K562 (cell line): Measurements from ENCODE around the gene SLC22A23. TPM values are rescaled to one million over a fixed set of nuclear protein-coding genes. Genes with fewer than 3 reads are reported as not detected.

Source experiments
- CC2D1A ChIP-seq: fragments of 450-650 bp; IDR thresholded peaks from 2 replicates; pipeline ENCODE4 v1.6.1; 2017; ENCODE audit warnings: mild to moderate bottlenecking
- CEBPB ChIP-seq: fragments of 450-650 bp; IDR thresholded peaks from 2 replicates; pipeline ENCODE4 v1.6.1; 2016; ENCODE audit warnings: missing genetic modification characterization, missing compliant biosample characterization
- FOXP1 ChIP-seq: sonication (generic); formaldehyde crosslinking; IDR thresholded peaks from 2 replicates; pipeline ENCODE4 v1.8.0; 2022; ENCODE audit warnings: mild to moderate bottlenecking, missing genetic modification reagents
- MED1 ChIP-seq: sonication (generic); formaldehyde crosslinking; IDR thresholded peaks from 2 replicates; pipeline ENCODE4 v1.8.1; 2023; ENCODE audit warnings: missing genetic modification reagents, borderline replicate concordance
- NRF1 ChIP-seq, 2 experiments: fragments of 450-650 bp; IDR thresholded peaks in 1 of 2; conservative IDR thresholded peaks in 1 of 2; 2 replicates each; pipeline ENCODE4 v1.6.1; 2014; ENCODE audit warnings: mild to moderate bottlenecking in 2 of 2
- PCBP1 ChIP-seq: fragments of 200-400 bp; formaldehyde crosslinking; IDR thresholded peaks from 2 replicates; pipeline ENCODE4 v1.6.1; 2018; ENCODE audit warnings: mild to moderate bottlenecking, low read depth, low read length; ENCODE audit not compliant: poor library complexity, severe bottlenecking
- PTBP1 ChIP-seq: fragments of 200-400 bp; formaldehyde crosslinking; IDR thresholded peaks from 2 replicates; pipeline ENCODE4 v1.6.1; 2017; ENCODE audit warnings: low read depth, low read length
- RHOXF2B ChIP-seq: fragments of 250-450 bp; sonication (Bioruptor Pico); conservative IDR thresholded peaks from 2 replicates; pipeline ENCODE4 v1.5.1; 2021
- STAG1 ChIP-seq: sonication (generic); formaldehyde crosslinking; IDR thresholded peaks from 2 replicates; pipeline ENCODE4 v1.5.0; 2020; ENCODE audit warnings: missing genetic modification reagents, borderline replicate concordance
- ZBTB7A ChIP-seq: IDR thresholded peaks from 2 replicates; pipeline ENCODE4 v1.6.1; 2011; ENCODE audit warnings: low read depth, mild to moderate bottlenecking, low read length, moderate library complexity, borderline replicate concordance; ENCODE audit not compliant: control insufficient read depth
- ZNF121 ChIP-seq: sonication (generic); formaldehyde crosslinking; conservative IDR thresholded peaks from 2 replicates; pipeline ENCODE4 v1.8.0; 2022; ENCODE audit warnings: missing genetic modification reagents
- ZNF165 ChIP-seq: fragments of 250-450 bp; sonication (Bioruptor Pico); IDR thresholded peaks from 2 replicates; pipeline ENCODE4 v1.4.0; 2020; ENCODE audit warnings: borderline replicate concordance
- ZNF253 ChIP-seq: fragments of 250-450 bp; sonication (Bioruptor Pico); conservative IDR thresholded peaks from 2 replicates; pipeline ENCODE4 v1.6.1; 2021; ENCODE audit warnings: mild to moderate bottlenecking
- ZNF3 ChIP-seq: fragments of 250-450 bp; sonication (Bioruptor Pico); IDR thresholded peaks from 2 replicates; pipeline ENCODE4 v1.5.0; 2021; ENCODE audit warnings: mild to moderate bottlenecking, moderate library complexity
- ZNF316 ChIP-seq: fragments of 450-650 bp; IDR thresholded peaks from 2 replicates; pipeline ENCODE4 v1.6.1; 2016
- polyA plus RNA-seq, 8 experiments: library from polyadenylated mRNA; depleted of rRNA in 4 of 8; stranded (reverse) in 5 of 8; unstranded in 3 of 8; fragments of >200 nt; fragmentation: Nextera tagmentation in 2 of 8; fragmentation: Illumina TruSeq in 1 of 8; extraction: Ambion mirVana in 2 of 8; extraction: Trizol in 1 of 8; gene quantifications; 2 replicates each; pipeline versions ENCODE4 v1.2.1 to v1.2.3, GENCODE V29; 2011 to 2014; ENCODE audit warnings: inconsistent platforms in 1 of 8, missing spikeins in 1 of 8
- total RNA-seq, 7 experiments: library from RNA; depleted of rRNA in 6 of 7; stranded (reverse); fragments of >200 nt in 6 of 7; fragmentation: Illumina TruSeq in 2 of 7; extraction: Trizol in 2 of 7; gene quantifications; 2 replicates each; pipeline versions ENCODE4 v1.2.1 to v1.2.3, GENCODE V29; 2011 to 2021; ENCODE audit warnings: low replicate concordance in 1 of 7
- TF ChIP-seq, protein P1 (sequence below): fragments of 450-650 bp; formaldehyde crosslinking; IDR thresholded peaks from 2 replicates; pipeline ENCODE4 v1.4.0; 2022; ENCODE audit warnings: missing genetic modification characterization
- TF ChIP-seq, protein P2 (sequence below): sonication (generic); formaldehyde crosslinking; IDR thresholded peaks from 2 replicates; pipeline ENCODE4 v1.8.0; 2023; ENCODE audit warnings: missing genetic modification reagents, mild to moderate bottlenecking, borderline replicate concordance
- TF ChIP-seq, protein P3 (sequence below): sonication (generic); formaldehyde crosslinking; IDR thresholded peaks from 2 replicates; pipeline ENCODE4 v1.8.0; 2022; ENCODE audit warnings: missing genetic modification reagents, mild to moderate bottlenecking, borderline replicate concordance

SLC22A23 gene
- total and polyA plus RNA-seq, 9 of the 15 experiments (the other 6 are each of a cell fraction or from before 2014, with no cell fraction given) = 0.30 to 8.7 (median 2.5) TPM

DNA sequence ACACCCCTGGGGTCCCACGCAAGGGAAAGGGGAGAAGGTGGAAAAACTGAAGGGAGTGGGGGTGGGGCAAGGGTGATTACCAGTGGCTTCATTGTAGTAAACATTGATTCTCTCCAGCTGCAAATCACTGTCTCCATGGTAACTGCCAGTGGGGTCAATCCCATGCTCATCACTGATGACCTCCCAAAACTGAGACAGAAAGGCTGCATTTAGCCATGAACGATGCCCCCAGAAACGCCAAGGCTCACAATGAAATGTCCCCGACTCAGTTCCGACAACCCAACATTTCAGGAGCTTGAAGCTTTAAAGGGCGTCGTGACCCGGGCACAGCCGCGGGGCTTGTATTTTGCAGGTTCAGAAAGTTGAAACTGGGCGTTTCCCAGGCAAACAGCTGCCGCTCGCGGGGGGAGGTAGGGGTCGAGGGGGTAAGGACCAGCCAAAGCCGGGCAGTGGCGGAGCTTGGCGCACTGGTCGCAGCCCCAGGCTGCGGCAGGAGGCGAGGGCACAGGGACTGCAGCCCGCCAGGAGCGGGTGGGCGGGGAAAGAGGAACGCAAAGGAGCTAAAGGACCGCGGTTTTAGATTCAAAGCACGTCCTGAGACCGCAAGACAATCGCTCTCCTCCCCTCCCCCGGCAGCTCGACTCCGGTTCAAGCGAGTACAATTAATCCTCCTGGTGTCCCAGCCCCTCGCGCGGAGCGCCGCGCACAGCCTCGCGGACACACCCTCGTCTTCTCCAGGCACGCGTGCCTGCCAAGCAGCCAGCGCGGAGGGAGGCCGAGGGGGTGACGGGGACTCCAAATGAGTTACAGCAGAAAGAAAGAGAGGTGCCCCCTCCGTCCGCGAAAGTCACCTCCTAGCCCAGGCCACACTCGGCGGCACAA, 230.1 kb downstream of the SLC22A23 start (continued):
- TF ChIP-seq ZNF121 (no peak), RHOXF2B (no peak), ZNF165 (CRISPR knock-in tag) (no peak), NRF1 (conservative IDR thresholded peaks at IDR 0.05 in 1 of 2, IDR thresholded peaks at IDR 0.05 in 1 of 2) (peak in 1 of 2 experiments; percentile 56; a peak in 3 of 4 replicates), CC2D1A (no peak), ZNF3 (CRISPR knock-in tag) (no peak), ZNF253 (CRISPR knock-in tag) (no peak), ZNF316 (no peak), PCBP1 (peak; percentile 60), FOXP1 (CRISPR knock-in tag) (peak; percentile 64; the same call in 1 of the 2 replicates), STAG1 (CRISPR knock-in tag) (no peak), ZBTB7A (peak; percentile 71; the same call in 1 of the 2 replicates), CEBPB (no peak), MED1 (CRISPR knock-in tag) (no peak), PTBP1 (no peak)
- TF ChIP-seq, protein P1, sequence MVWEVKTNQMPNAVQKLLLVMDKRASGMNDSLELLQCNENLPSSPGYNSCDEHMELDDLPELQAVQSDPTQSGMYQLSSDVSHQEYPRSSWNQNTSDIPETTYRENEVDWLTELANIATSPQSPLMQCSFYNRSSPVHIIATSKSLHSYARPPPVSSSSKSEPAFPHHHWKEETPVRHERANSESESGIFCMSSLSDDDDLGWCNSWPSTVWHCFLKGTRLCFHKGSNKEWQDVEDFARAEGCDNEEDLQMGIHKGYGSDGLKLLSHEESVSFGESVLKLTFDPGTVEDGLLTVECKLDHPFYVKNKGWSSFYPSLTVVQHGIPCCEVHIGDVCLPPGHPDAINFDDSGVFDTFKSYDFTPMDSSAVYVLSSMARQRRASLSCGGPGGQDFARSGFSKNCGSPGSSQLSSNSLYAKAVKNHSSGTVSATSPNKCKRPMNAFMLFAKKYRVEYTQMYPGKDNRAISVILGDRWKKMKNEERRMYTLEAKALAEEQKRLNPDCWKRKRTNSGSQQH (CRISPR knock-in tag) = no peak
- TF ChIP-seq, protein P2, sequence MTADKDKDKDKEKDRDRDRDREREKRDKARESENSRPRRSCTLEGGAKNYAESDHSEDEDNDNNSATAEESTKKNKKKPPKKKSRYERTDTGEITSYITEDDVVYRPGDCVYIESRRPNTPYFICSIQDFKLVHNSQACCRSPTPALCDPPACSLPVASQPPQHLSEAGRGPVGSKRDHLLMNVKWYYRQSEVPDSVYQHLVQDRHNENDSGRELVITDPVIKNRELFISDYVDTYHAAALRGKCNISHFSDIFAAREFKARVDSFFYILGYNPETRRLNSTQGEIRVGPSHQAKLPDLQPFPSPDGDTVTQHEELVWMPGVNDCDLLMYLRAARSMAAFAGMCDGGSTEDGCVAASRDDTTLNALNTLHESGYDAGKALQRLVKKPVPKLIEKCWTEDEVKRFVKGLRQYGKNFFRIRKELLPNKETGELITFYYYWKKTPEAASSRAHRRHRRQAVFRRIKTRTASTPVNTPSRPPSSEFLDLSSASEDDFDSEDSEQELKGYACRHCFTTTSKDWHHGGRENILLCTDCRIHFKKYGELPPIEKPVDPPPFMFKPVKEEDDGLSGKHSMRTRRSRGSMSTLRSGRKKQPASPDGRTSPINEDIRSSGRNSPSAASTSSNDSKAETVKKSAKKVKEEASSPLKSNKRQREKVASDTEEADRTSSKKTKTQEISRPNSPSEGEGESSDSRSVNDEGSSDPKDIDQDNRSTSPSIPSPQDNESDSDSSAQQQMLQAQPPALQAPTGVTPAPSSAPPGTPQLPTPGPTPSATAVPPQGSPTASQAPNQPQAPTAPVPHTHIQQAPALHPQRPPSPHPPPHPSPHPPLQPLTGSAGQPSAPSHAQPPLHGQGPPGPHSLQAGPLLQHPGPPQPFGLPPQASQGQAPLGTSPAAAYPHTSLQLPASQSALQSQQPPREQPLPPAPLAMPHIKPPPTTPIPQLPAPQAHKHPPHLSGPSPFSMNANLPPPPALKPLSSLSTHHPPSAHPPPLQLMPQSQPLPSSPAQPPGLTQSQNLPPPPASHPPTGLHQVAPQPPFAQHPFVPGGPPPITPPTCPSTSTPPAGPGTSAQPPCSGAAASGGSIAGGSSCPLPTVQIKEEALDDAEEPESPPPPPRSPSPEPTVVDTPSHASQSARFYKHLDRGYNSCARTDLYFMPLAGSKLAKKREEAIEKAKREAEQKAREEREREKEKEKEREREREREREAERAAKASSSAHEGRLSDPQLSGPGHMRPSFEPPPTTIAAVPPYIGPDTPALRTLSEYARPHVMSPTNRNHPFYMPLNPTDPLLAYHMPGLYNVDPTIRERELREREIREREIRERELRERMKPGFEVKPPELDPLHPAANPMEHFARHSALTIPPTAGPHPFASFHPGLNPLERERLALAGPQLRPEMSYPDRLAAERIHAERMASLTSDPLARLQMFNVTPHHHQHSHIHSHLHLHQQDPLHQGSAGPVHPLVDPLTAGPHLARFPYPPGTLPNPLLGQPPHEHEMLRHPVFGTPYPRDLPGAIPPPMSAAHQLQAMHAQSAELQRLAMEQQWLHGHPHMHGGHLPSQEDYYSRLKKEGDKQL = no peak
- TF ChIP-seq, protein P3, sequence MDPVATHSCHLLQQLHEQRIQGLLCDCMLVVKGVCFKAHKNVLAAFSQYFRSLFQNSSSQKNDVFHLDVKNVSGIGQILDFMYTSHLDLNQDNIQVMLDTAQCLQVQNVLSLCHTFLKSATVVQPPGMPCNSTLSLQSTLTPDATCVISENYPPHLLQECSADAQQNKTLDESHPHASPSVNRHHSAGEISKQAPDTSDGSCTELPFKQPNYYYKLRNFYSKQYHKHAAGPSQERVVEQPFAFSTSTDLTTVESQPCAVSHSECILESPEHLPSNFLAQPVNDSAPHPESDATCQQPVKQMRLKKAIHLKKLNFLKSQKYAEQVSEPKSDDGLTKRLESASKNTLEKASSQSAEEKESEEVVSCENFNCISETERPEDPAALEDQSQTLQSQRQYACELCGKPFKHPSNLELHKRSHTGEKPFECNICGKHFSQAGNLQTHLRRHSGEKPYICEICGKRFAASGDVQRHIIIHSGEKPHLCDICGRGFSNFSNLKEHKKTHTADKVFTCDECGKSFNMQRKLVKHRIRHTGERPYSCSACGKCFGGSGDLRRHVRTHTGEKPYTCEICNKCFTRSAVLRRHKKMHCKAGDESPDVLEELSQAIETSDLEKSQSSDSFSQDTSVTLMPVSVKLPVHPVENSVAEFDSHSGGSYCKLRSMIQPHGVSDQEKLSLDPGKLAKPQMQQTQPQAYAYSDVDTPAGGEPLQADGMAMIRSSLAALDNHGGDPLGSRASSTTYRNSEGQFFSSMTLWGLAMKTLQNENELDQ = peak; percentile 79; the same call in 1 of the 2 replicates
